ENCODE measurements around the gene CLCA4.

CLCA4 gene

GRCh38 chr1:86521522-86521891 is 25.4 kb upstream of the CLCA4 start:
- no peak overlapping the region for H2AFZ ChIP-seq (ENCODE audit: insufficient read depth, low read length, poor library complexity)
- peaks cover 2% of the 10 kb centered on the region in 2 experiments for H3K4me1 ChIP-seq (ENCODE audit: control insufficient read depth in 1 of 2, insufficient read depth in 2 of 2, low read length in 2 of 2)
- no peak overlapping the region for H4K91ac ChIP-seq (ENCODE audit: low read depth, low read length)
- H4K8ac ChIP-seq (ENCODE audit: low read depth, low read length), result no peak overlapping the region
- H3K79me2 ChIP-seq (ENCODE audit: control insufficient read depth, insufficient read depth, low read length, poor library complexity), result no peaks in the 10 kb centered on the region
- H3K4me3 ChIP-seq (ENCODE audit: low read depth, low read length), result no peak overlapping the region
- H2AK5ac ChIP-seq (ENCODE audit: low read length), result no peak overlapping the region
- no peak overlapping the region for H3K4me2 ChIP-seq (ENCODE audit: low read length)
- H3K4ac ChIP-seq (ENCODE audit: low read depth, low read length), result no peak overlapping the region
- no peak overlapping the region for H3K27ac ChIP-seq (ENCODE audit: low read depth, low read length)
- DNase-seq, result no peak
- no peak overlapping the region for H3K14ac ChIP-seq (ENCODE audit: low read length)
- no peaks in the 10 kb centered on the region for H3K36me3 ChIP-seq (ENCODE audit: control insufficient read depth in 1 of 2, insufficient read depth in 2 of 2, low read length in 2 of 2)
- H3K9me3 ChIP-seq (ENCODE audit: insufficient read depth, low read depth, low read length), result peaks cover 6% of the 10 kb centered on the region
- H4K12ac ChIP-seq (ENCODE audit: low read depth, low read length), result no peak overlapping the region
- no peak overlapping the region for H2BK12ac ChIP-seq (ENCODE audit: low read length)
- H2BK120ac ChIP-seq (ENCODE audit: insufficient read depth, low read length, poor library complexity), result no peak overlapping the region
- H3K27me3 ChIP-seq (ENCODE audit: insufficient read depth, low read length), result no peaks in the 10 kb centered on the region
- H3K23ac ChIP-seq (ENCODE audit: low read length), result no peak overlapping the region
- no peaks in the 10 kb centered on the region for H3K79me1 ChIP-seq (ENCODE audit: low read length)
- H3K18ac ChIP-seq (ENCODE audit: low read length), result no peak overlapping the region
- WGBS (ENCODE audit: extremely low coverage, insufficient coverage, insufficient read length), result no CpG with 5 or more reads among the region's 2 CpGs
- no peak overlapping the region for H3K9ac ChIP-seq (ENCODE audit: low read length)
- no peak overlapping the region for H2BK5ac ChIP-seq (ENCODE audit: low read depth, low read length, poor library complexity)

GRCh38 chr1:86522240-86522639 is 24.6 kb upstream of the CLCA4 start:
- Histone ChIP-seq H3K23ac (ENCODE audit: low read length) (no peak overlapping the region), H3K14ac (ENCODE audit: low read length) (no peak overlapping the region), H2AFZ (ENCODE audit: insufficient read depth, low read length, poor library complexity) (no peak overlapping the region), H4K8ac (ENCODE audit: low read depth, low read length) (no peak overlapping the region), H2BK12ac (ENCODE audit: low read length) (no peak overlapping the region), H2BK120ac (ENCODE audit: insufficient read depth, low read length, poor library complexity) (no peak overlapping the region), H3K27ac (ENCODE audit: low read depth, low read length) (no peak overlapping the region), H3K79me1 (ENCODE audit: low read length) (no peaks in the 10 kb centered on the region), H3K36me3 (ENCODE audit: control insufficient read depth in 1 of 2, insufficient read depth in 2 of 2, low read length in 2 of 2) (no peaks in the 10 kb centered on the region), H3K4me1 (ENCODE audit: control insufficient read depth in 1 of 2, insufficient read depth in 2 of 2, low read length in 2 of 2) (peaks cover 2% of the 10 kb centered on the region in 2 experiments), H3K9ac (ENCODE audit: low read length) (no peak overlapping the region), H3K4me2 (ENCODE audit: low read length) (no peak overlapping the region), H2AK5ac (ENCODE audit: low read length) (no peak overlapping the region), H3K9me3 (ENCODE audit: insufficient read depth, low read depth, low read length) (peaks cover 6% of the 10 kb centered on the region), H2BK5ac (ENCODE audit: low read depth, low read length, poor library complexity) (no peak overlapping the region), H3K4me3 (ENCODE audit: low read depth, low read length) (no peak overlapping the region), H4K12ac (ENCODE audit: low read depth, low read length) (no peak overlapping the region), H3K4ac (ENCODE audit: low read depth, low read length) (no peak overlapping the region), H3K18ac (ENCODE audit: low read length) (no peak overlapping the region), H4K91ac (ENCODE audit: low read depth, low read length) (no peak overlapping the region), H3K27me3 (ENCODE audit: insufficient read depth, low read length) (no peaks in the 10 kb centered on the region), H3K79me2 (ENCODE audit: control insufficient read depth, insufficient read depth, low read length, poor library complexity) (no peaks in the 10 kb centered on the region)
- no peak for DNase-seq
- no CpG with 5 or more reads among the region's 3 CpGs for WGBS (ENCODE audit: extremely low coverage, insufficient coverage, insufficient read length)

- Histone ChIP-seq H3K27ac (ENCODE audit: low read depth, low read length) (no peak overlapping the region), H2AK5ac (ENCODE audit: low read length) (no peak overlapping the region), H3K18ac (ENCODE audit: low read length) (no peak overlapping the region), H3K27me3 (ENCODE audit: insufficient read depth, low read length) (no peaks in the 10 kb centered on the region), H3K4me2 (ENCODE audit: low read length) (no peak overlapping the region), H4K12ac (ENCODE audit: low read depth, low read length) (no peak overlapping the region), H3K79me1 (ENCODE audit: low read length) (no peaks in the 10 kb centered on the region), H4K8ac (ENCODE audit: low read depth, low read length) (no peak overlapping the region), H2BK5ac (ENCODE audit: low read depth, low read length, poor library complexity) (no peak overlapping the region), H3K4me3 (ENCODE audit: low read depth, low read length) (no peak overlapping the region), H2AFZ (ENCODE audit: insufficient read depth, low read length, poor library complexity) (no peak overlapping the region), H3K9me3 (ENCODE audit: insufficient read depth, low read depth, low read length) (peaks cover 6% of the 10 kb centered on the region), H3K36me3 (ENCODE audit: control insufficient read depth in 1 of 2, insufficient read depth in 2 of 2, low read length in 2 of 2) (no peaks in the 10 kb centered on the region), H3K4ac (ENCODE audit: low read depth, low read length) (no peak overlapping the region), H2BK120ac (ENCODE audit: insufficient read depth, low read length, poor library complexity) (no peak overlapping the region), H2BK12ac (ENCODE audit: low read length) (no peak overlapping the region), H3K79me2 (ENCODE audit: control insufficient read depth, insufficient read depth, low read length, poor library complexity) (no peaks in the 10 kb centered on the region), H3K14ac (ENCODE audit: low read length) (no peak overlapping the region), H3K9ac (ENCODE audit: low read length) (no peak overlapping the region), H4K91ac (ENCODE audit: low read depth, low read length) (no peak overlapping the region), H3K4me1 (ENCODE audit: control insufficient read depth in 1 of 2, insufficient read depth in 2 of 2, low read length in 2 of 2) (no peaks in the 10 kb centered on the region), H3K23ac (ENCODE audit: low read length) (no peak overlapping the region)
- WGBS (ENCODE audit: extremely low coverage, insufficient coverage, insufficient read length), result no CpG with 5 or more reads among the region's 32 CpGs
- no peak for DNase-seq
Observed at GRCh38 chr1:86523670-86524354, 23.1 kb upstream of the CLCA4 start.

GRCh38 chr1:86527306-86527705 is 19.6 kb upstream of the CLCA4 start:
- H3K4me2 ChIP-seq (ENCODE audit: low read length), result no peak overlapping the region
- H3K18ac ChIP-seq (ENCODE audit: low read length), result no peak overlapping the region
- H2BK120ac ChIP-seq (ENCODE audit: insufficient read depth, low read length, poor library complexity), result no peak overlapping the region
- no peak overlapping the region for H3K4ac ChIP-seq (ENCODE audit: low read depth, low read length)
- H2AFZ ChIP-seq (ENCODE audit: insufficient read depth, low read length, poor library complexity), result no peak overlapping the region
- no peaks in the 10 kb centered on the region for H3K79me2 ChIP-seq (ENCODE audit: control insufficient read depth, insufficient read depth, low read length, poor library complexity)
- no peak overlapping the region for H3K14ac ChIP-seq (ENCODE audit: low read length)
- H3K36me3 ChIP-seq (ENCODE audit: control insufficient read depth in 1 of 2, insufficient read depth in 2 of 2, low read length in 2 of 2), result no peaks in the 10 kb centered on the region
- no peak overlapping the region for H4K91ac ChIP-seq (ENCODE audit: low read depth, low read length)
- H3K4me3 ChIP-seq (ENCODE audit: low read depth, low read length), result no peak overlapping the region
- H3K23ac ChIP-seq (ENCODE audit: low read length), result no peak overlapping the region
- H4K12ac ChIP-seq (ENCODE audit: low read depth, low read length), result no peak overlapping the region
- H2BK5ac ChIP-seq (ENCODE audit: low read depth, low read length, poor library complexity), result no peak overlapping the region
- H3K27ac ChIP-seq (ENCODE audit: low read depth, low read length), result no peak overlapping the region
- no peak for DNase-seq
- WGBS (ENCODE audit: extremely low coverage, insufficient coverage, insufficient read length), result no CpG with 5 or more reads among the region's 4 CpGs
- no peak overlapping the region for H2AK5ac ChIP-seq (ENCODE audit: low read length)
- no peaks in the 10 kb centered on the region for H3K79me1 ChIP-seq (ENCODE audit: low read length)
- peaks cover 6% of the 10 kb centered on the region for H3K9me3 ChIP-seq (ENCODE audit: insufficient read depth, low read depth, low read length)
- H2BK12ac ChIP-seq (ENCODE audit: low read length), result no peak overlapping the region
- no peak overlapping the region for H4K8ac ChIP-seq (ENCODE audit: low read depth, low read length)
- H3K27me3 ChIP-seq (ENCODE audit: insufficient read depth, low read length), result no peaks in the 10 kb centered on the region
- no peaks in the 10 kb centered on the region for H3K4me1 ChIP-seq (ENCODE audit: control insufficient read depth in 1 of 2, insufficient read depth in 2 of 2, low read length in 2 of 2)
- no peak overlapping the region for H3K9ac ChIP-seq (ENCODE audit: low read length)

All from trophoblast cell (in vitro differentiated cells and primary cell).